Neural progenitor cell (in vitro differentiated cells): Measurements from ENCODE around the gene OR6P1. TPM values are rescaled to one million over a fixed set of nuclear protein-coding genes. Genes with fewer than 3 reads are reported as not detected.

Experiments
- DNase-seq: peaks from one replicate; pipeline ENCODE4 v3.0.0-alpha.2; 2016; ENCODE audit warnings: low spot score
- H2AFZ ChIP-seq: fragments of 200-600 bp; sonication (generic); replicated peaks from 2 replicates; pipeline ENCODE4 v1.6.1; 2016; ENCODE audit warnings: antibody characterized with exemption
- H3F3A ChIP-seq: fragments of 200-600 bp; sonication (generic); 2 replicates; pipeline ENCODE4 v1.6.1; 2016; ENCODE audit warnings: antibody characterized with exemption, low read depth
- H3K27ac ChIP-seq: fragments of 200-600 bp; sonication (generic); 2 replicates; pipeline ENCODE4 v1.5.1; 2016; ENCODE audit warnings: mild to moderate bottlenecking
- H3K27me3 ChIP-seq: fragments of 200-600 bp; sonication (generic); 2 replicates; pipeline ENCODE4 v1.6.1; 2016; ENCODE audit warnings: mild to moderate bottlenecking, moderate library complexity
- H3K36me3 ChIP-seq: fragments of 200-600 bp; sonication (generic); 2 replicates; pipeline ENCODE4 v1.5.1; 2016
- H3K4me1 ChIP-seq: fragments of 200-600 bp; sonication (generic); 2 replicates; pipeline ENCODE4 v1.6.1; 2016; ENCODE audit warnings: mixed run types
- H3K4me2 ChIP-seq: fragments of 200-600 bp; sonication (generic); 2 replicates; pipeline ENCODE4 v1.6.1; 2016
- H3K4me3 ChIP-seq: fragments of 200-600 bp; sonication (generic); 2 replicates; pipeline ENCODE4 v1.5.1; 2016
- H3K79me2 ChIP-seq: fragments of 200-600 bp; sonication (generic); 2 replicates; pipeline ENCODE4 v1.6.1; 2016; ENCODE audit warnings: low read depth
- H3K9ac ChIP-seq: fragments of 200-600 bp; sonication (generic); 2 replicates; pipeline ENCODE4 v1.6.1; 2016
- H3K9me3 ChIP-seq: fragments of 200-600 bp; sonication (generic); 2 replicates; pipeline ENCODE4 v1.5.1; 2016; ENCODE audit warnings: low read depth
- H4K20me1 ChIP-seq: fragments of 200-600 bp; sonication (generic); 2 replicates; pipeline ENCODE4 v1.6.1; 2016; ENCODE audit warnings: low read depth
- H3K27ac Mint-ChIP-seq: 3 replicates; pipeline ENCODE4 v1.8.0; 2021; ENCODE audit warnings: mixed read lengths
- H3K27me3 Mint-ChIP-seq: 2 replicates; pipeline ENCODE4 v1.8.0; 2022; ENCODE audit warnings: low read depth, mild to moderate bottlenecking, inconsistent platforms, moderate library complexity, mixed read lengths; ENCODE audit not compliant: insufficient read depth
- H3K36me3 Mint-ChIP-seq: 3 replicates; pipeline ENCODE4 v1.8.0; 2021; ENCODE audit warnings: mixed read lengths
- H3K4me1 Mint-ChIP-seq: 3 replicates; pipeline ENCODE4 v1.8.0; 2021; ENCODE audit warnings: mixed read lengths
- H3K4me3 Mint-ChIP-seq: 3 replicates; pipeline ENCODE4 v1.8.0; 2021; ENCODE audit warnings: mild to moderate bottlenecking, moderate library complexity, mixed read lengths
- H3K9me3 Mint-ChIP-seq: 3 replicates; pipeline ENCODE4 v1.8.0; 2020; ENCODE audit warnings: mixed read lengths
- EZH2 ChIP-seq: fragments of 200-600 bp; sonication (generic); IDR thresholded peaks from 2 replicates; pipeline ENCODE4 v1.6.1; 2017; ENCODE audit warnings: antibody characterized with exemption, mild to moderate bottlenecking, moderate library complexity
- EZH2phosphoT487 ChIP-seq: fragments of 200-600 bp; sonication (generic); IDR thresholded peaks from 2 replicates; pipeline ENCODE4 v1.6.1; 2017; ENCODE audit warnings: antibody characterized with exemption
- total RNA-seq: library from RNA; depleted of rRNA; stranded (reverse); fragments of >200 nt; gene quantifications from 2 replicates; pipeline ENCODE4 v1.2.3, GENCODE V29; 2015; ENCODE audit warnings: low replicate concordance
- TF ChIP-seq, protein P1 (sequence below): fragments of 200-600 bp; sonication (generic); IDR thresholded peaks from 2 replicates; pipeline ENCODE4 v1.5.1; 2017; ENCODE audit warnings: antibody characterized with exemption, mild to moderate bottlenecking

The OR6P1 gene
- total RNA-seq, 1 donor from 2014 or later, result not detected

GRCh38 chr1:158527190-158527815, 43.1 kb downstream of the OR6P1 start:
- H3K4me3 Mint-ChIP-seq, result no peak overlapping the region
- TF ChIP-seq EZH2phosphoT487 (no peak), EZH2 (no peak)
- TF ChIP-seq, protein P1, sequence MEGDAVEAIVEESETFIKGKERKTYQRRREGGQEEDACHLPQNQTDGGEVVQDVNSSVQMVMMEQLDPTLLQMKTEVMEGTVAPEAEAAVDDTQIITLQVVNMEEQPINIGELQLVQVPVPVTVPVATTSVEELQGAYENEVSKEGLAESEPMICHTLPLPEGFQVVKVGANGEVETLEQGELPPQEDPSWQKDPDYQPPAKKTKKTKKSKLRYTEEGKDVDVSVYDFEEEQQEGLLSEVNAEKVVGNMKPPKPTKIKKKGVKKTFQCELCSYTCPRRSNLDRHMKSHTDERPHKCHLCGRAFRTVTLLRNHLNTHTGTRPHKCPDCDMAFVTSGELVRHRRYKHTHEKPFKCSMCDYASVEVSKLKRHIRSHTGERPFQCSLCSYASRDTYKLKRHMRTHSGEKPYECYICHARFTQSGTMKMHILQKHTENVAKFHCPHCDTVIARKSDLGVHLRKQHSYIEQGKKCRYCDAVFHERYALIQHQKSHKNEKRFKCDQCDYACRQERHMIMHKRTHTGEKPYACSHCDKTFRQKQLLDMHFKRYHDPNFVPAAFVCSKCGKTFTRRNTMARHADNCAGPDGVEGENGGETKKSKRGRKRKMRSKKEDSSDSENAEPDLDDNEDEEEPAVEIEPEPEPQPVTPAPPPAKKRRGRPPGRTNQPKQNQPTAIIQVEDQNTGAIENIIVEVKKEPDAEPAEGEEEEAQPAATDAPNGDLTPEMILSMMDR, result no peak
- H2AFZ ChIP-seq, result no peak overlapping the region
- no peaks in the 10 kb centered on the region for H3K27me3 Mint-ChIP-seq
- H3K4me3 ChIP-seq, result no peak overlapping the region
- H3K9ac ChIP-seq, result no peak overlapping the region
- H4K20me1 ChIP-seq, result no peaks in the 10 kb centered on the region
- peaks cover 11% of the 10 kb centered on the region for H3K9me3 Mint-ChIP-seq
- no peaks in the 10 kb centered on the region for H3K4me1 ChIP-seq
- DNase-seq, result no peak
- H3K4me2 ChIP-seq, result no peak overlapping the region
- no peaks in the 10 kb centered on the region for H3K27me3 ChIP-seq
- H3K4me1 Mint-ChIP-seq, result no peaks in the 10 kb centered on the region
- no peaks in the 10 kb centered on the region for H3K36me3 Mint-ChIP-seq
- H3K27ac Mint-ChIP-seq, result no peak overlapping the region
- no peak overlapping the region for H3K27ac ChIP-seq
- no peaks in the 10 kb centered on the region for H3K36me3 ChIP-seq
- H3F3A ChIP-seq, result no peaks in the 10 kb centered on the region
- no peaks in the 10 kb centered on the region for H3K9me3 ChIP-seq
- H3K79me2 ChIP-seq, result no peaks in the 10 kb centered on the region

DNA sequence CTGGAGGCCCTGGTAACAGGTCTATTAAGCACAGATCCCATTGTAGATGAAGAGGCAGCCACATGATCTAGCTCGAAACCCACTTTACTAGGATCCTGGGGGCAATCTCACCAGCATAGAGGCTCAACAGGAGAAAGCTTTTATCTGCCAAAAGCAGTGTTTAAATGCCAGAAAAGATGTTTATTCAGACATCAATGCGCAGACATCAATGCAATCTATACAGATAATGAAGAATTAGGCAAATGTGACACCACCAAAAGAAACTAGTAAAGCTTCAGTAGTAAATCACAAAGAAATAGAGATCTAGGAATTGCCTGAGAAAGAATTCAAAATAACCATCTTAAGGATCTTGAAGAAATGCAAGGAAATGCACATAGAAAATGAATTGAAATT, 48.7 kb downstream of the OR6P1 start:
- H3K27me3 Mint-ChIP-seq, result peaks cover 5% of the 10 kb centered on the region
- Histone ChIP-seq H4K20me1 (no peaks in the 10 kb centered on the region), H3K27me3 (no peaks in the 10 kb centered on the region), H3F3A (no peaks in the 10 kb centered on the region), H3K4me3 (no peak overlapping the region), H3K36me3 (no peaks in the 10 kb centered on the region), H3K9me3 (no peaks in the 10 kb centered on the region), H3K79me2 (no peaks in the 10 kb centered on the region), H2AFZ (no peak overlapping the region), H3K4me1 (no peaks in the 10 kb centered on the region), H3K4me2 (no peak overlapping the region), H3K27ac (no peak overlapping the region), H3K9ac (no peak overlapping the region)
- no peaks in the 10 kb centered on the region for H3K36me3 Mint-ChIP-seq
- TF ChIP-seq EZH2, result no peak
- H3K9me3 Mint-ChIP-seq, result no peaks in the 10 kb centered on the region
- no peak for DNase-seq
- H3K4me1 Mint-ChIP-seq, result no peaks in the 10 kb centered on the region
- no peak overlapping the region for H3K4me3 Mint-ChIP-seq
- no peak overlapping the region for H3K27ac Mint-ChIP-seq

GRCh38 chr1:158520955-158521665, 49.3 kb downstream of the OR6P1 start:
- no peak overlapping the region for H2AFZ ChIP-seq

More at GRCh38 chr1:158520955-158521665, 49.3 kb downstream of the OR6P1 start:
- TF ChIP-seq EZH2phosphoT487, result no peak
- TF ChIP-seq EZH2, result no peak
- TF ChIP-seq, protein P1, result no peak
- Mint-ChIP-seq H3K4me1 (no peaks in the 10 kb centered on the region), H3K4me3 (no peak overlapping the region), H3K27me3 (peaks cover 5% of the 10 kb centered on the region), H3K36me3 (no peaks in the 10 kb centered on the region), H3K27ac (no peak overlapping the region), H3K9me3 (no peaks in the 10 kb centered on the region)
- Histone ChIP-seq H4K20me1 (no peaks in the 10 kb centered on the region), H3K9me3 (no peaks in the 10 kb centered on the region), H3K36me3 (no peaks in the 10 kb centered on the region), H3K79me2 (no peaks in the 10 kb centered on the region), H3K4me1 (no peaks in the 10 kb centered on the region), H3K9ac (no peak overlapping the region), H3K27ac (no peak overlapping the region), H3K4me2 (no peak overlapping the region), H3F3A (no peaks in the 10 kb centered on the region), H3K27me3 (no peaks in the 10 kb centered on the region), H3K4me3 (no peak overlapping the region)
- no peak for DNase-seq
